Measurements from ENCODE around the gene CGNL1.
A peak's percentile ranks its signal among the peaks of the same experiment; 100 is the strongest.

CGNL1 gene

DNA sequence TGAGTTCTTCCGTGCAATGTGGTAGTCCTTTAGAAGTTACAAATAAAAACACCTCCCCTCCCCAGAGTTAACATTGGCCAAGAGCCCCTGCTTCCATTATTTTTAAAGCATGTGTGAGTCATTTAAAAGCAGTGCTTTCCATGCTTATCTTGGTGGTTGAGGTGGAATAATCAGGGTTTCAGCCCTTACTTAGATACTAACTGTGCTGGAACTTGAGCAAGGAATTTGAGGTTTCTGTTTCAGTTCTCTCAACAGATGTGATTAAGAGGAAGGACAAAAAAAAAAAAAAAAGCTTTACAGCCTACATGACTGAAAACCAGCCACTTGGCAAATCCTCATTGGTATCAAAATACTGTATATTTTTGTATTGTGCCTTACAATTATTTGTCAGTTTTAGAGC is 64.5 kb downstream of the CGNL1 start:
- Histone ChIP-seq H3K14ac (ENCODE audit: low read length in 2 of 2) (no peak overlapping the region), H3K27ac (ENCODE audit: low read length, poor library complexity, severe bottlenecking) (peak overlapping the region; percentile 83), H3K27me3 (ENCODE audit: control insufficient read depth in 1 of 2, insufficient read depth in 1 of 2, low read length in 2 of 2) (no peaks in the 10 kb centered on the region), H2BK120ac (ENCODE audit: low read depth, low read length) (no peak overlapping the region), H2BK15ac (ENCODE audit: low read depth, poor library complexity, severe bottlenecking) (no peak overlapping the region), H3K4me1 (ENCODE audit: control insufficient read depth, insufficient read depth, low read depth, low read length) (peaks cover 10% of the 10 kb centered on the region), H3K18ac (ENCODE audit: low read depth in 1 of 2, low read length in 2 of 2) (no peak overlapping the region), H2AFZ (ENCODE audit: low read depth, low read length) (no peak overlapping the region), H3K79me1 (replicated peaks; ENCODE audit: low read length, poor library complexity, severe bottlenecking) (peaks cover 25% of the 10 kb centered on the region), H3K9me3 (ENCODE audit: control insufficient read depth, low read length) (no peaks in the 10 kb centered on the region), H4K8ac (ENCODE audit: low read length) (no peak overlapping the region), H3K23ac (ENCODE audit: low read length in 2 of 2) (no peak overlapping the region), H4K91ac (ENCODE audit: low read length) (no peak overlapping the region), H3K4me3 (ENCODE audit: insufficient read depth in 1 of 2, low read depth in 1 of 2, low read length in 2 of 2) (no peak overlapping the region), H2AK5ac (ENCODE audit: low read length, severe bottlenecking) (no peak overlapping the region), H3K4ac (ENCODE audit: low read depth in 1 of 2, low read length in 2 of 2) (no peak overlapping the region), H3K9ac (ENCODE audit: low read length) (no peak overlapping the region), H2BK5ac (ENCODE audit: low read depth, low read length, poor library complexity, severe bottlenecking) (no peak overlapping the region), H3K4me2 (ENCODE audit: low read length, poor library complexity, severe bottlenecking) (no peak overlapping the region), H3K36me3 (ENCODE audit: control insufficient read depth in 1 of 2, insufficient read depth in 2 of 2, low read depth in 1 of 2, low read length in 2 of 2) (peaks cover 0 to 26% of the 10 kb centered on the region in 2 experiments), H2BK12ac (ENCODE audit: low read length in 2 of 2) (no peak overlapping the region)
- peak; percentile 87 for DNase-seq
- 0% methylated on average over 1 of the region's 1 CpG for WGBS

DNA sequence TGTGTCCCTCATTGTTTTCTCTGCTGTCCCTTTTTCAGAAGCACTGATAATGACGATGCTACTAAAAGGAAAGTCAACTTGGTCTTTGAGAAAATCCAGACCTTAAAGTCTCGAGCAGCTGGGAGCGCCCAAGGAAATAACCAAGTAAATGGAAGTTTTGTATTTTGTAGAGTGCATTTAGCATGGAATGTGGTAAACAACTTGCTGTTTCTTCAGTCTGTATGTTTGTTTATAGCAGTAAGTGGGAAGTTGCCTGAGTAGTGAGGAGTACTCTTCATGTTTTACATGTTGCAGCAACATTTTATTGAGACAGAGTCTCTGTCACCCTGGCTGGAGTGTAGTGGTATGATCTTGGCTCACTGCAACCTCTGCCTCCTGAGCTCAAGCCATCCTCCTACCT is 66.0 kb downstream of the CGNL1 start:
- Histone ChIP-seq H2BK12ac (ENCODE audit: low read length in 2 of 2) (no peak overlapping the region), H3K23ac (ENCODE audit: low read length in 2 of 2) (no peak overlapping the region), H2AFZ (ENCODE audit: low read depth, low read length) (no peak overlapping the region), H2BK120ac (ENCODE audit: low read depth, low read length) (no peak overlapping the region), H4K8ac (ENCODE audit: low read length) (peak overlapping the region; percentile 36), H2AK5ac (ENCODE audit: low read length, severe bottlenecking) (no peak overlapping the region), H3K4ac (ENCODE audit: low read depth in 1 of 2, low read length in 2 of 2) (no peak overlapping the region), H3K9me3 (ENCODE audit: control insufficient read depth, low read length) (no peaks in the 10 kb centered on the region), H3K18ac (ENCODE audit: low read depth in 1 of 2, low read length in 2 of 2) (no peak overlapping the region), H3K4me3 (ENCODE audit: insufficient read depth in 1 of 2, low read depth in 1 of 2, low read length in 2 of 2) (no peak overlapping the region), H3K4me1 (ENCODE audit: control insufficient read depth, insufficient read depth, low read depth, low read length) (peaks cover 8% of the 10 kb centered on the region), H3K4me2 (ENCODE audit: low read length, poor library complexity, severe bottlenecking) (no peak overlapping the region), H3K14ac (ENCODE audit: low read length in 2 of 2) (no peak overlapping the region), H3K79me1 (replicated peaks; ENCODE audit: low read length, poor library complexity, severe bottlenecking) (peaks cover 26% of the 10 kb centered on the region), H4K91ac (ENCODE audit: low read length) (no peak overlapping the region), H3K9ac (ENCODE audit: low read length) (no peak overlapping the region), H3K27me3 (ENCODE audit: control insufficient read depth in 1 of 2, insufficient read depth in 1 of 2, low read length in 2 of 2) (no peaks in the 10 kb centered on the region), H3K36me3 (ENCODE audit: control insufficient read depth in 1 of 2, insufficient read depth in 2 of 2, low read depth in 1 of 2, low read length in 2 of 2) (peaks cover 0 to 26% of the 10 kb centered on the region in 2 experiments), H3K27ac (ENCODE audit: low read length, poor library complexity, severe bottlenecking) (no peak overlapping the region), H2BK15ac (ENCODE audit: low read depth, poor library complexity, severe bottlenecking) (no peak overlapping the region), H2BK5ac (ENCODE audit: low read depth, low read length, poor library complexity, severe bottlenecking) (no peak overlapping the region)
- DNase-seq, result peak; percentile 77
- 20% methylated on average over 3 of the region's 3 CpGs for WGBS

DNA sequence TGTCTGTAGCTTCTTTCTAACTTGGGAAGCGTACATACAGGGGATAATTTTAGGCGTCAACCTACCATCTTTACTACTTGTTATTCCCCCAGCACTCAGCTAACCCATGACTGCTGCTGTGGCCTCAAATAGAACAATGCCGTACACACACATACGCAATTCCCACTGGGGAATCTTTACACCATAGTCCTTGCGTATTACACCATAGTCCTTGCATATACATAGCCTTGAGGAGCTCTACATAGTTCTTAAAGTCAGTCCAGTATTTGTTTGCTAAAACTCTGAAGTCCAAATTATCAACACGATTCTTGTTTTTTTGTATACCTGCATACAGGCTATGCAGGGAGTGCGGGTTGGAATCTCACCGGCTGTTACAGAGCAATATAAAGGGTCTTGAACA is 67.2 kb downstream of the CGNL1 start:
- no peak overlapping the region for H3K4me3 ChIP-seq (ENCODE audit: insufficient read depth in 1 of 2, low read depth in 1 of 2, low read length in 2 of 2)
- H4K8ac ChIP-seq (ENCODE audit: low read length), result no peak overlapping the region
- peak overlapping the region; percentile 74 for H2AK5ac ChIP-seq (ENCODE audit: low read length, severe bottlenecking)
- H3K14ac ChIP-seq (ENCODE audit: low read length in 2 of 2), result no peak overlapping the region
- no peaks in the 10 kb centered on the region for H3K27me3 ChIP-seq (ENCODE audit: control insufficient read depth in 1 of 2, insufficient read depth in 1 of 2, low read length in 2 of 2)
- peaks cover 0 to 20% of the 10 kb centered on the region in 2 experiments for H3K36me3 ChIP-seq (ENCODE audit: control insufficient read depth in 1 of 2, insufficient read depth in 2 of 2, low read depth in 1 of 2, low read length in 2 of 2)
- no peak overlapping the region for H3K4ac ChIP-seq (ENCODE audit: low read depth in 1 of 2, low read length in 2 of 2)
- H3K27ac ChIP-seq (ENCODE audit: low read length, poor library complexity, severe bottlenecking), result no peak overlapping the region
- no peak overlapping the region for H4K91ac ChIP-seq (ENCODE audit: low read length)
- H3K4me1 ChIP-seq (ENCODE audit: control insufficient read depth, insufficient read depth, low read depth, low read length), result peaks cover 3% of the 10 kb centered on the region
- DNase-seq, result no peak
- 96% methylated on average over 8 of the region's 8 CpGs for WGBS
- peak overlapping the region in 1 of 2 experiments; percentile 41 for H3K18ac ChIP-seq (ENCODE audit: low read depth in 1 of 2, low read length in 2 of 2)
- no peak overlapping the region for H2AFZ ChIP-seq (ENCODE audit: low read depth, low read length)
- no peak overlapping the region for H2BK120ac ChIP-seq (ENCODE audit: low read depth, low read length)
- no peak overlapping the region for H3K4me2 ChIP-seq (ENCODE audit: low read length, poor library complexity, severe bottlenecking)
- no peak overlapping the region for H2BK5ac ChIP-seq (ENCODE audit: low read depth, low read length, poor library complexity, severe bottlenecking)
- H3K9me3 ChIP-seq (ENCODE audit: control insufficient read depth, low read length), result no peaks in the 10 kb centered on the region
- no peak overlapping the region for H3K23ac ChIP-seq (ENCODE audit: low read length in 2 of 2)
- peak overlapping the region; percentile 47 to 66 for H2BK12ac ChIP-seq (ENCODE audit: low read length in 2 of 2)
- peaks cover 22% of the 10 kb centered on the region for H3K79me1 ChIP-seq (replicated peaks; ENCODE audit: low read length, poor library complexity, severe bottlenecking)
- H3K9ac ChIP-seq (ENCODE audit: low read length), result no peak overlapping the region
- H2BK15ac ChIP-seq (ENCODE audit: low read depth, poor library complexity, severe bottlenecking), result no peak overlapping the region

DNA sequence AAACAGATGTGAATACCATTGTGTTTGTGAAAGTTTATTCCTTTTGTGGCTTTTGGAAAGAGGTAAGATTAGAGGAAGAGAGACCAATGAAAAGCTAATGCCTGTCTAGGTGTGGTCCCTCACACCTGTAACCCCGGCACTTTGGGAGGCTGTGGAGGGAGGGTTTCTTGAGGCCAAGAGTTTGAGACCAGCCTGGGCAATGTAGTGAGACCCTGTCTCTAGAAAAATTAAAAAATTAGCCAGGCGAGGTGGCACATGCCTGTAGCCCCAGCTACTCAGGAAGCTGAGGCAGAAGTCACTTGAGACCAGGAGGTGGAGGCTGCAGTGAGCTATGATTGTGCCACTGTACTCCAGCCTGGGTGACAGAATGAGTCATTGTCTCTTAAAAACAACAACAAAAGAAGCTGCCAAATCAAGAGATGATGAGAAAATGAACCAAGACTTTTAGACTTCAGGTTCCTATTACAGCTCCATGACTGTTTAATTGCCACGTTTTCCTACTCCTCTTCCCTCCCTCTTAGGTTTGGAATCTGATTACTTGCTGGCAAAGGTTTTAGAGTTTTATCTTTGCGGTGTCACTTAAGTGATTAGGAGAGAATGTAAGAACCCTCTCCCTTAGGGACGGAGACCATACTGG is 68.7 kb downstream of the CGNL1 start:
- WGBS, result 84% methylated on average over 4 of the region's 5 CpGs
- Histone ChIP-seq H2BK15ac (ENCODE audit: low read depth, poor library complexity, severe bottlenecking) (no peak overlapping the region), H3K4me2 (ENCODE audit: low read length, poor library complexity, severe bottlenecking) (no peak overlapping the region)

More for the DNA sequence above, 68.7 kb downstream of the CGNL1 start:
- Histone ChIP-seq H3K23ac (ENCODE audit: low read length in 2 of 2) (no peak overlapping the region), H2AFZ (ENCODE audit: low read depth, low read length) (no peak overlapping the region), H3K79me1 (replicated peaks; ENCODE audit: low read length, poor library complexity, severe bottlenecking) (peaks cover 13% of the 10 kb centered on the region), H3K9ac (ENCODE audit: low read length) (no peak overlapping the region), H3K9me3 (ENCODE audit: control insufficient read depth, low read length) (no peaks in the 10 kb centered on the region), H3K36me3 (ENCODE audit: control insufficient read depth in 1 of 2, insufficient read depth in 2 of 2, low read depth in 1 of 2, low read length in 2 of 2) (peaks cover 0 to 13% of the 10 kb centered on the region in 2 experiments), H2BK120ac (ENCODE audit: low read depth, low read length) (no peak overlapping the region), H4K91ac (ENCODE audit: low read length) (no peak overlapping the region), H3K4me3 (ENCODE audit: insufficient read depth in 1 of 2, low read depth in 1 of 2, low read length in 2 of 2) (no peak overlapping the region), H3K18ac (ENCODE audit: low read depth in 1 of 2, low read length in 2 of 2) (peak overlapping the region in 1 of 2 experiments; percentile 47), H4K8ac (ENCODE audit: low read length) (no peak overlapping the region), H3K14ac (ENCODE audit: low read length in 2 of 2) (no peak overlapping the region), H2AK5ac (ENCODE audit: low read length, severe bottlenecking) (no peak overlapping the region), H3K27me3 (ENCODE audit: control insufficient read depth in 1 of 2, insufficient read depth in 1 of 2, low read length in 2 of 2) (no peaks in the 10 kb centered on the region), H2BK12ac (ENCODE audit: low read length in 2 of 2) (no peak overlapping the region), H3K27ac (ENCODE audit: low read length, poor library complexity, severe bottlenecking) (no peak overlapping the region), H3K4me1 (ENCODE audit: control insufficient read depth, insufficient read depth, low read depth, low read length) (peaks cover 3% of the 10 kb centered on the region), H3K4ac (ENCODE audit: low read depth in 1 of 2, low read length in 2 of 2) (no peak overlapping the region), H2BK5ac (ENCODE audit: low read depth, low read length, poor library complexity, severe bottlenecking) (no peak overlapping the region)
- peak; percentile 34 for DNase-seq
